AG04449 (cell line): ENCODE measurements around the gene CFAP100.

Experiments
- CTCF ChIA-PET: fragments of 350-600 bp; formaldehyde crosslinking; extraction: SDS; loops from one replicate; lab custom pipeline; 2021; ENCODE audit warnings: antibody characterized with exemption; lab: Yijun Ruan, JAX
- POLR2A ChIA-PET: fragments of 400-600, 350-600 bp; formaldehyde crosslinking; extraction: SDS; loops from one replicate; lab custom pipeline; 2020; ENCODE audit warnings: antibody characterized with exemption, inconsistent platforms; lab: Yijun Ruan, JAX
- DNase-seq: peaks from one replicate; pipeline ENCODE4 v3.0.0-alpha.2; 2010; ENCODE audit warnings: low read depth, low spot score
- H3K4me3 ChIP-seq: 2 replicates; pipeline ENCODE4 v1.5.1; 2011; ENCODE audit warnings: low read depth, mild to moderate bottlenecking, control low read depth, low read length
- TF ChIP-seq, protein P1 (sequence below): IDR thresholded peaks from one replicate; pipeline ENCODE4 v1.5.1; 2011; ENCODE audit warnings: mild to moderate bottlenecking, moderate library complexity, low read length, control low read depth, inconsistent platforms; ENCODE audit not compliant: insufficient read depth; ENCODE audit errors: missing control alignments

The CFAP100 gene

DNA sequence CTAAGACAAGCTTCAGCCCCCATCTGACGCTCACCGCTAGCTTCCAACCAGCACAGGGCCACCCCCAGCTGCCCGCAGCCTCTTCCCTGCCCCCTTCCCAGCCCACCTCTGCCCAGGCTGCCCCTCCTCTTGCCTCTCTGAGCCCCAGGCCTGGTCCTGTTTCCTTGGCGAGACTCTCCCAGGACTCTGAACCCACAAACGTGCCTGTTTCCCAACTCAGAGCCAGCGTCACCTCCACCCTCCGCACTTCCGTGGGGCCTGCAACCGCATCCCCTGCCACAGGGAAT is 45.9 kb downstream of the CFAP100 start:
- no peak overlapping the region for H3K4me3 ChIP-seq
- TF ChIP-seq, protein P1, sequence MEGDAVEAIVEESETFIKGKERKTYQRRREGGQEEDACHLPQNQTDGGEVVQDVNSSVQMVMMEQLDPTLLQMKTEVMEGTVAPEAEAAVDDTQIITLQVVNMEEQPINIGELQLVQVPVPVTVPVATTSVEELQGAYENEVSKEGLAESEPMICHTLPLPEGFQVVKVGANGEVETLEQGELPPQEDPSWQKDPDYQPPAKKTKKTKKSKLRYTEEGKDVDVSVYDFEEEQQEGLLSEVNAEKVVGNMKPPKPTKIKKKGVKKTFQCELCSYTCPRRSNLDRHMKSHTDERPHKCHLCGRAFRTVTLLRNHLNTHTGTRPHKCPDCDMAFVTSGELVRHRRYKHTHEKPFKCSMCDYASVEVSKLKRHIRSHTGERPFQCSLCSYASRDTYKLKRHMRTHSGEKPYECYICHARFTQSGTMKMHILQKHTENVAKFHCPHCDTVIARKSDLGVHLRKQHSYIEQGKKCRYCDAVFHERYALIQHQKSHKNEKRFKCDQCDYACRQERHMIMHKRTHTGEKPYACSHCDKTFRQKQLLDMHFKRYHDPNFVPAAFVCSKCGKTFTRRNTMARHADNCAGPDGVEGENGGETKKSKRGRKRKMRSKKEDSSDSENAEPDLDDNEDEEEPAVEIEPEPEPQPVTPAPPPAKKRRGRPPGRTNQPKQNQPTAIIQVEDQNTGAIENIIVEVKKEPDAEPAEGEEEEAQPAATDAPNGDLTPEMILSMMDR: no peak
- ChIA-PET CTCF (interaction anchor here (2.2 kb wide), 1 partner anchor 307 kb away, joined by 10 read pairs; no protein-coding TSS in a partner anchor), POLR2A (no interaction called here)
- no peak for DNase-seq

DNA sequence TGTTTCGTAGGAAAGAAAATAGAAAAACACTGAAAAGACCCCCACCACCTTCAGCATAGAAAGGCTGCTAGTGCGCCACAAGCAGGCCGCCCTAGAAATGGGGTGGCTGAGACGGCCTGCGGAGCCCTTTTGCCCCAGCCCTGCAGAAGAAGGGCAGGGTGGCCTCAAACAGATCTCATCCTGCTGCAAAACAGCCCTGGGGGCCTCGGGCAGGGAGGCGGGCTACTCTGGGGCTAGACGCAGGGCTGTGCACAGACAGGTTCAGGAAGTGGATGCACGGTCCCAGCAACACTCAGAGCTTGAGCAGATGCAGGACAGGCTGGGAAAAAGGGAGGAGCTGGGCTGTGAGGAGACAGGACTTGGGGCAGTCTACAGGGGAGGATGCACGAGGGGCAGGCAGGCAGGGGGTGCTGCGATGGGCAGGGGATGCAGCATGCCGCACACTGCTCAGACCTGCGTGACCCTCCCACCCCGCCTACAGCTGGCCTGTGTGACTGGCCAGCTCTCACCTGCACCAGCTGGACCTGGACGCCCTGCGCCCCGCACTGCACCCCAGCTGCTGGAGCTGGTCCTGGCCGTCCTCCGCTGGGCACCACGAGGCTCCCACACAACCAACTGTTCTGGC is 46.7 kb downstream of the CFAP100 start:
- POLR2A ChIA-PET: no interaction called here
- TF ChIP-seq, protein P1: no peak
- DNase-seq: no peak
- CTCF ChIA-PET: interaction anchor here (1.0 to 1.1 kb wide), 2 partner anchors 10 to 308 kb away, joined by 3 to 4 read pairs; no protein-coding TSS in a partner anchor
- H3K4me3 ChIP-seq: no peak overlapping the region

DNA sequence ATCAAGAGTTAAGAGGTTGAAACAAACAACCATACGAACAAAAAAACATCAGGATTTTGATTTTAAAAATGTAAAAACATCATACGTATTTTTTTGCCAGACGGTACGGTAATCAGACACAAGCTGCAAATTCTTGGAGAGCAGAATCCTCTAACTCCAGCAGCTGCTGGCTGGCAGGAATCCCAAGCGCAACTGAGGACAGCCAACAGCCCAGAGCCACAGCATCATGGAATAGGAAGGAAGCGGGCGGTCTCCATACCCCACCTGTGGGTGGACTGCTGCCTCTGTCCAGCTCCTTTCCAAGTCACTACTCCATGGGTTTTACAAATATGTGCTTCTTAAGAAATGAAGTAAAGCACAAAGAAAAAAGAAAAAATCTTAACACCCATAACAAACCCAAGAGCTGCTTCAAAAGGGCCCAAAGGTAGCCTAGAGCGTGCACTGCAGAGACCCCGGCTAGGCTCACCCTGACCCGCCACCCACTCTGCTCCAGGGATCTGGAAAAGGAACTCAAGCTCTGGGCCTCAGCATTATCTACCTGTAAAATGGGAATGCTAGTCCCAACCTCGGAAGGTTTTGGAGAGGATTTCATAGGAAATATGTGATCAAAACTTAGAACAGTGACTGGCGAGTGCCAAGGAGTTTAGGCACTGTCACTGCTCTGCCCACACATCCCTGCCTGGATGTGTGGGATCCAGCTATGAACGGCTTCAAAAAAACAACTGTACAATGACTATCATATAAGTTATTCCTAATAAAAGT is 47.6 kb downstream of the CFAP100 start:
- H3K4me3 ChIP-seq: no peak overlapping the region
- TF ChIP-seq, protein P1: no peak
- ChIA-PET POLR2A (no interaction called here), CTCF (interaction anchor here (0.6 to 1.1 kb wide), 3 partner anchors 9 to 309 kb away, joined by 3 to 4 read pairs (median 3); no protein-coding TSS in a partner anchor)
- no peak for DNase-seq

DNA sequence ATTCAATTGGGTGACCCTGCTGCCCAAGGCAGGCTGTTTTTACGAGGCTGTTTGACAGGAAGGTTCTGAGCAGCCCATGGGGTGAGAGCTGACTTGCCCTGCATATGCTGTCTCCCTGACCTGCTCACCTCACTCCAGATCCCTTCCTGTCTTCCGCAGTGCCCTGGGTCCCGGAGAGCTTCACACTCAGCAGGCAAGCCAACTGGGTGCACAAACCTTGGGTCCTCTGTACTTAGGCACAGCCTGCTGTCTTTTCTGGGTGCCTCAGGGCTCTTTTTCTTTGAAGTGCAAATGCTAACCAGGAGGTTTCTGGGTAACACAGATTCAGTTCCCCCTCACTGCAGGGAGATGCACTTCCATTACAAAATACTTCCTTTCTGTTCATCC is 48.1 kb downstream of the CFAP100 start:
- no peak overlapping the region for H3K4me3 ChIP-seq
- ChIA-PET POLR2A (no interaction called here), CTCF (interaction anchor here (0.6 to 1.1 kb wide), 2 partner anchors 200 to 309 kb away, joined by 3 read pairs; no protein-coding TSS in a partner anchor)
- no peak for DNase-seq
- TF ChIP-seq, protein P1: no peak

DNA sequence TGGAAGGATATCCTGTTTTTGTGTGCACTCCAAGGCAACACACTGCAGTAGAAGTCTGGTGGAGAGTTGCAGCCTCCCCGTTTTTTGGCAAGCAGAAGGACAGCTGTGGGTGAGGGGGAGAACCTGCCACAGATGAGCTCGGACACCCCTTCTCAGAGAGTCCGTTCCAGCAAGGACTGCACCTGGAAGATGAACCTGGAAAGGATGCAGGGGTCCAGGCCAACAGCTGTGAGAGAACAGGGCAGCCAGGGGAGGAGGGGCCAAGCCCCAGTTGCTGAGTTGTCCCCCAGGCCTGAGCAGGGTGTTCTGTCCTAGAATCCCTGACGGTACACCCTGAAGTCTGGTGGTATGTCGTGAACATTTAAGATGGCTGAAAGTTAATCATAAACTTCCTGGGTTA is 50.8 kb downstream of the CFAP100 start:
- no peak for DNase-seq
- TF ChIP-seq, protein P1: no peak
- POLR2A ChIA-PET: no interaction called here
- H3K4me3 ChIP-seq: no peak overlapping the region
- CTCF ChIA-PET: interaction anchor here (1.3 kb wide), 1 partner anchor 311 kb away, joined by 6 read pairs; no protein-coding TSS in a partner anchor

DNA sequence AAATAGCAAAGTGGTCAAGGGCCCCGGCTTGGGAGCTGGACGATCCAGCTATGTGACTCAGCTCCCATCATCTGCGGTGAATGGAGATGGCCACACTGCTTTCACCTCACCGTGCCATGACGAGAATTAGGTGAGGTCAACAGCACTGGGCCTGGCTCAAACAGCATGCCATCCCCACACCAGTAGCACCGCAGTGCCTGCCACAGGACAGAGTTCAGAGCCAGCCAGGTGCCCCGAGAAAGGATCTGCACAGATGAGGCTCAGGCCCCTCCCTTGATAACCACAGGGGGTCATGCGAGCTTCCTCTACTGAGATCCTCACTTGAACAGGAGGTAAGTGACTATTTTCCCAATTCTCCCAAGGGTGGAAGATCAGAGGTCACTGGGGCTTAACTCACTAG is 51.6 kb downstream of the CFAP100 start:
- no peak for DNase-seq
- CTCF ChIA-PET: interaction anchor here (0.8 to 2.3 kb wide), 4 partner anchors 11 to 312 kb away, joined by 3 to 7 read pairs (median 4); partner anchors contain the start of gene ZXDC
- H3K4me3 ChIP-seq: no peak overlapping the region
- TF ChIP-seq, protein P1: no peak
- POLR2A ChIA-PET: interaction anchor here (0.5 kb wide), 1 partner anchor 16 kb away, joined by 4 read pairs; no protein-coding TSS in a partner anchor
